GM11168 (cell line): ENCODE data around the gene CCDC141.

Source experiments
- in situ Hi-C: fragments of 300-500 bp; cut with MboI; formaldehyde crosslinking; loops from one replicate; pipeline ENCODE4 v1.12.0; 2022; ENCODE audit warnings: low sequenced_read_pairs; ENCODE audit not compliant: unreplicated experiment

Gene CCDC141

DNA sequence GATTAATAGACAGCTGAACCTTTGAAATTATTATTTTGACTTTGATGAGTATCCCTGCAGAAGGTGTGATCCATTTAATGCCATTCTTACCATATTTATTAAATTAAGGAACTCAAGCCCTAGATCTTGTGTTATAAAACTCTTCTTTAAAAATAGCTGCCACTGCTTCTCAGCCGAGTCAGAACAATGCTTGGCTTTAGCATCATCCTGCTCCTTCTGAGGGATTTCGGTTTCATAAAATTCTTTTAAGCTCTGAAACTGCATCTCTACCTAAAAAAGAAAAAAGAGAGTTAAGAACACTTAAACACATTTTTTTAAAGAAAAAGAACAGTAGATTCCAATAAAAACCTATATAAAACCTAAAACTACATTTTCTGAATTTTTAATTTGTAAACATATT, 172.1 kb downstream of the CCDC141 start:
- in situ Hi-C loops: no loop called here

DNA sequence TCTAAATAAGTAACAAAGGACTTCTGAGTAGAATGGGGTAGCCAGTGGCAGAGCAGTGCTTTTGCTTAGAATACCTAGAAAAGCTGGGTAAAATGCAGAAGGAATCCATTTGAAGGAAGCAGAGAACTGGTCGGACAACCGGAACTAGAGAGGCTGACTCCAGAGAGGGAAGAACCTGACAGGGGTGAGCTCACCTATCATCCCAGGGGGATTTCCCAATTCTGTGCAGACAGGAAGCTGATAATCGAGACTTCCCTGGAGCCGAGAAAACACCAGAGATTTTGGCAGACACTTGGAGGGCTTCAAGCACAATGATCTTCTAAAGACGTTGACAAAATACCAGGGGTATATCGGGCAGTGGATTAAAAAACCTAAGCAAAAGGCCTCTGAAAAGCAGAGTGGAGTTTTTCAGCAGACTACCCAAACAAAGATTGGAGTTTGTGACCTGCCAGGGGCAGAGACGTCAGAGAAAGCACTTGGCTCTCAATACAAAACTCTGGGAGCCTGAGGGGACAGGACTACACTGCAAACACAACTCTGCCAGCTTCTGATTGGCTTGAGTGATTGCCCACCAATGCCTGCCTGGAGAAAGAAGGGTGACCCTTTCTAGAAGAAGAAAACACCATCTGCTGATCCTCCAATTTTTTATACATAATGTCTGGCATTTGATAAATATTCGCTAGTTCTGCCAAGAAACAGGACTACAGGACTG, 175.3 kb downstream of the CCDC141 start:
- in situ Hi-C loops: no loop called here

DNA sequence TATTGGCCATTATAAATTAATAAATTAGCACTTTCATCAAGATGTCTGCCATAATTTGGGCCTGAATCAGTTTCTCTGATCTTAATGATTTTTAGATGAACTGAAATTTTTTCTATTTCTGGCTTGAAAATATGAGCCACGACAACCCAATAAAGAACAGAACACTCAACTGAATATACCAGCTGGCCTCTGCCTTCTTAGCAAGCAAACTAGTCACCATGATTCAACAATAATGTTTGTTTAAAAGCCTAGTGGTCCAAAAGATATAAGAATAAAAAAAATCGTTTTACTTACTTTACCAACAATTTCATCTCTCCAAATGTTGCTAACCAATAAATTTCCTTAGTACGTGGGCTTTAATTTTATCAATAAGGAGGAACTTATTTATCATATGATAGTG, 176.0 kb downstream of the CCDC141 start:
- in situ Hi-C loops: no loop called here

DNA sequence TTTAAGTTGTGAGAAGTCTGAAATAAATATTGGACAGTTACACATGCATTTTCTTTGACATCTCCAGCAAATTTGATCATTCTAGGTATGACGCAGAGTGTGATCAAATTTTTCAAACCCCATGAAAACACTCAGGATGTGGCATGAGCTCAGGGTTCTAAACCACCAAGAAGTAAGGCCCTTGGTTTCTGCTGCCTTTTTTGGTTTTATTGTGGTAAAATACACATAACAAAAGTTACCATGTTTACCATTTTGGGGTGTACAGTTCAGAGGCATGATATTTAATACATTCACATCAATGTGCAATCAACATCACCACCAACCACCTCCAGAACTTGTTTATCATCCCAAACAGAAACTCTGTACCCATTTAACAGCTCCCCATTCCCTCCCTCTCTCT, 178.4 kb downstream of the CCDC141 start:
- in situ Hi-C loops: no loop called here

DNA sequence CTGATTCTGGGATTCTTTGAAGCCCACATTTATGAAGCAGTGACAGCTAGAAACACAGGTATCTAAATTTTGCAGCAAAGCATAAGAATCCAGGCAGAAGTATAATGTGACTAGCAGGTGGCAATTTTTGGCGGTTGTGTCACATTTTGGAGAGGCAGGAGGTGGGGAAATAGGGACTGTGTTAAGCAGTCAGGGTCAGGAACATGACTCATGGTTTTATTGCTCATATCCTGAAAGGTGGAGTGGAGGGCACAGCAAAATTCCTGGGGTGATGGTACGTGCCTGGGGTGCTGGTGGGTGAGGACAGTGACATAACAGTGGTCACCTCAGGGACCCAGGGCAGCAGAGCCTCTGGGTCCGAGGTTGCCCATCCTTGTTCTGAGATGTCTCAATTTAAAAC, 179.2 kb downstream of the CCDC141 start:
- in situ Hi-C loops: no loop called here

DNA sequence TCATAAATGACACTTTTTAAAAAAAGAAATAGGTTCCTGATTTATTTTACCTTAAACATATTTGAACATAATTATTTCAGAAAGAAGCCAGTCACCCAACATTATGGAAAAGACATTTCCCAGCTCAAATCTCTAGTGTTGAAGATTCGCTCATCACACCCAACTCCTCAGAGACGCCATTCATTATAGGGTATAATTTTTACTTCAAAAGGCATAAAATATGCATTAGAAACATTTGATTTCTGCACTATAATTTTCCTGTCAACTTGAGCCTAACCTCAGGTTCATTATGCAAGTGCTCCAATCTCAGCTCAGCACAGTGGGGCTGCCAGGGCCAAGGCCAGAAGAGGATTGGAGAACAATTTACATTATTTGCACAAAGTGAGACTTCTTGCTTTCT, 183.9 kb downstream of the CCDC141 start:
- in situ Hi-C loops: no loop called here

DNA sequence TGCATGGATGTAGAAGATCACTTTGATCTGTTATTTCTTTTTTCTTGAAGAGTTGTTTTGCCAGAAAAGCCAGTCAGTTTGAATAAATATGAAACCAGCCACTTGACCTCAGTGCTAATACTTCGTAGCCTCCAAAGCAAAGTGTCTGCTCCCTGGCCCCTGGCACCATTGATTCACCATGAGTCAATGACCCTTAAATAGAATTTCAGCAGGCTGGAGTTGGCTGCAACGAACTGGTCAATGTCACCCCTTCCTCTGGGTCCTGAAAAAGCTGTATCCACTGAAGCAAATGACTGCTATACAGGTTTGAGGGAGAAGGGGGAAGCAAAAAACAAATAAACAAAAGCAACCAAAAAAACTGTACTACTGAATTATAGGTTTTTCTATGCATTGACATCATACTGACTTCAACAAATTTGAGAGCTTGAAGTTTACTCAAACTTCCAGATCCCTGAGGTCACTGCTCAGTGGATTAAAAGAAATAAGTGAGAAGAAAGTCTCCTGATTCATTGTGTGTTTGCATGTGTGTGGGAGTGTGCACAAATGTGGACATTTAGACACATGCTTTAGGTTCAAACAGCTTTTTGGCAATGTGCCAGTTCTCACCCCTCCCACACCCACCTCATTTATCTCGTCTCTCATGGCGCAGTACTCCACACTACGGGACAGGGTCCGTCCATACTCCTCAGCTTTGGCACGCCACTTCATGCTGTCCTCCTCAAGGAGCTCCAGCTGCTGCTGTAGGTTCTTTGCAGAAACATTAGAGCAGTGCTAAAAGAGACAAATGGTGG, 184.6 kb downstream of the CCDC141 start:
- in situ Hi-C loops: no loop called here

DNA sequence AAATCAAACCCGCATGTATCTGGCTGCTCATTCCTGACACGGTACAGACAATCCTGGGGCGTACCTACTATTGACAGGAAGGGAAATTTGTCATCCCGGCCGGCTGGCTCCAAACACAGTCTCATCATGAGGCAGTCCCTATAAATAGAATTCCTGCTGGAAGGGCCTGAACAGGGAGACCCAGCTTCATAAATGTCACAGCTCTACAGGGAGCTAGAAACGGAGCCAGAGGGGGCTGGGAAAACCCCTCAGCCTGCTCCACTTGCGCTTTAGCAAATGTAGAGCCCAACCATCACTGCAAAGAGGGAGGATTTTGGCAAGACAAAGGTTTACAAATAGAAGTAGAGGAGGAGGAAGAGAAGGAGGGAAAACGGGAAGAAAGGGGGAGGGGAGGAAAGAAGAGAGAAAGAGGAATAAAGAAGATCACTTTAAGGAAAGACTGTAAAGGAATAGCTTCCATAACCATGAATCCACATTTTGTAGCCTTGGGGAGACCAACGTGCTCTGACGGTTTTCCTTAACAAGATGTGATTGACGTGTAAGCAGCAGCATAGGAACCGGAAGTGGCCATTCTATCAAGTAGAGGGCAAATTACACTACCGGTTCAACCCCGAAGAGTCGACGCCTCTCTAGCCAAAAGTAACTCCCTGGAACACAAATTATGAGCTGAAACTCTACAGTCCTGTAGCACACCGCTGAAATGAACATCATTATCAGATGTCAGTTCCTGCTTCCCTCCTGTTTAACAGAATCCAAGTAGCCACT, 185.9 kb downstream of the CCDC141 start:
- in situ Hi-C loops: no loop called here

DNA sequence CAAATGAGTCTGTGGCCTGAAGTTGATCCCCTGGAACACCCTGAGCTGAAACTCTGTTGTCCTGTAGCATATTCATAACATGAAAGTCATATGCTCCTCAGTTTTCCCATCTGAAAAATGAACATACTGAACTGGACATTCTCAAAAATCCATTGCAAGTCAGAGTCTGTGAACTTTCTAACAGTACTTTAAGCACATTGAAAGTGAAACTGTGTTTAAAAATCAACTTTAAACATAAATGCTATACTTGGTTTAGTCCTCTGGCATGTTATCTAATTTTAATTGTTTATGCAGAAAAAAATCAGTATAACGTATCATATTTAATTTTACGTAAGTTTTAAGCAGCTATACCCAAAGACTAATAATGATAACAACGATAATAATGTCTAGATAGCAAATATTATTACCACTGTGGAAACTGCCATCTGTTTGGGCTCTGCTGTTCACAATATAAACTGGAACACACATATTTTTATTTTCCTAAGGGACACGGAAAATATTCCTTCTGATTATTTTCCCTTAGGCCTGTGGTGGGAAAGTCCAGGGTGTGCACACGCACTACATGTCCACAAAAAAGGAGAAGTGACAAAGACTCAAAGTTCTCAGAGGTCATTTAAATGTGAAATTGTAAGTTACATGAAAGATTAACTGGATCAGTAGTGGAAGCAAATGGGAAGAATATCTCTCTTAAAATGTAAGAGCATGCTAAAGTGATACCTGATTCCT, 186.6 kb downstream of the CCDC141 start:
- in situ Hi-C loops: no loop called here

DNA sequence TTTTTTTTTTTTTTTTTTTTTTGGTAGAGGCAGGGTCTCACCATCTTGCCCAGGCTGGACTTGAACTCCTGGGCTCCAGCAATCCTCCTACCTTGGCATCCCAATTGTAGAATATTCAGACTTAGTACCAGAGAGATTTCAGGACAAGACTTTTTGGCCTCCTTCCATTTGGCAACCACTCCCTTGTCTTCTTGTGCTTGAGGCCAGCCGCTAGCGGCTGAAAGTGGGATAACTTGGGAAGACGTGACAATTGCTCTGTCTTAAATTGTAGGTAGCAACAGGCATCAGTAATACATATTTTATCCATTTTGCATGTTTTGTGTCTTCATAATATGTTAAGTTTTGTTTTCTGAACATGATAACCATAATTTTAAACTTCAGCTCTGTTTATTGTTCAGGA, 189.4 kb downstream of the CCDC141 start:
- in situ Hi-C loops: no loop called here

DNA sequence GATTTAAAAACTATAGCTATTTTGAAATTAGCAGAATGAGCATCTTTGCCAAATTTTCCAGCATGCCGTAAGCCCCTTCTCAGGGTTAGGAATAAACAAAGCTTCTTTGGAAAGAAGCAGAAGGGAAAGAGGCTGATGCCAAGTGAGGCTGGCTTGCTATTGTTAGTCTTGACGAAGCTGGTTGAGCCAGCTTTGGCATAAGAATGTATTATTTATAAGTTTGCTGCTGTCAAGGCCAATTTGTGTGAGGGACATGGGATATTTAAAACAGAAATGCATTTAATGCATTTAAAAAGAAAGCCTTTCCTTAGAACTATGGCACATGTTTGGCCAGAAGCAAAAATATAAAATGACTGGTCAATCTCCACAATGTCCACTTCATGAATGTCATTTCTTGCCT, 190.2 kb downstream of the CCDC141 start:
- in situ Hi-C loops: no loop called here

DNA sequence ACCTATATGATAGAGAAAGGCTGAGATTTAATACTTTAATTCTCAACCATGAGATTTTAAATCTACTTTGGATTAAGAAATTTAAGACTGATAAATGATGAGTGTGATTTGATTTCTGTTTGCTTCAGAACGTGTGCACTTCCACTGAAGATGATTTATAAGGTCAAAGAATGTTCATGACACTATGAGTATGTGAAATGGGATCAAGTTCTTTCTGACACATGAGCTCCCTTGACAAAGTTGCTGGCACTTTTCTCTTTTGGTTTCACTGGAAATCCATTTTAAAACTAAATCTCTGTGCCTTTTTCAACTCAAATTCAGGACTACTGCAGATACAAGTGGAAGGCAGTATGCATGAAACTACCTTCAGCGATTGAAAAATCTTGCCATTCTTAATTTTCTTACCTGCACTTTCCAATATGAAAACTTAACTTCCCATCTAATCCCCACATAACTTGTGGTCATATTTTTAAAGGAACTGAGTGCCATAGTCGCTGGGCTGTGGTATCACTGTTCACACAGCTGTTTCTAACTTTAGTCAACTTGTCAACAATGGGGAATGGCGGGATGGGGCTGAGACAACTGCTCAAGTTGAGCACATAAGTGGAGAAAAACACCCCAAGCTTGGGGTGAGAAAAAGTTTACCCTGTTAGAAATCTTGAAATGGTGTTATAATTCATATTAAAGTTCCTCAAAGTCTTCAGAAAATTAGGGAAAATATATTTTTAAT, 190.9 kb downstream of the CCDC141 start:
- in situ Hi-C loops: no loop called here

DNA sequence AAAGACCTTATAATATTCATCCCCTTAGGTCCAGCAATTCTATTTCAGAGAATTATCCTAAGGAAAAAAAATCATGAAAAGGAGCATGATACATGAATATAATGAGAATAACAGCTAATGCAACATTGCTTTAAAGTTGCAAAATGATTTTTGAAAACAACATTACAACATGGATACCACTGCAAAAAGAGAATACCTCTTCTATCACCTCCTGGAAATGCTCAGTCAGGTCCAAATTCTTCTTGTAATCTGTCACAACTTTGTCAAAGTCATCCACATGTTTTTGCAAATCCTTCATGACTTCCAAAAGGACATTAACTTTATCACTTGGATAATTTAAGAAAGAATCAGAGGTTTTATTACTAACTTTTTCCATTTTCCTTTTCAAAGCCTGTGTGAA, 194.8 kb downstream of the CCDC141 start:
- in situ Hi-C loops: no loop called here

DNA sequence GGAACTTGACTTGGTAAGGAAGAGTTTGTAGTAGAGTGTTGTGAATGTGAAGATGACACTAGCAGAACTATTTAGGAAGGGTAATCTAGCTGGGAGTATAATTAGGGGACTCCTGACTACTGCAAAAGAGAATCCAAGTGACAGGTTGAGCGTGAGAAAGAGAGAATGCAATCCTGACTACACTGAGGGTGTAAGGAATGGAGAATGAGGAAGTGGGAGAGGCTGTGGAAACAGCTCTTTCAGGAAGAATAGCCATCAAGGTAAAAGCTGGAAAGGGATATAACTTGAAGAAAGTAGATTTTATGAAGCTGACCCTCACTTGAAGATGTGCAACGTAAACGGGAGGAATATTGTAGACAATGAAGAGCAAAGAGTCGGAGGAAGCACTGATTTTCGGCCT, 201.6 kb downstream of the CCDC141 start:
- in situ Hi-C loops: no loop called here

DNA sequence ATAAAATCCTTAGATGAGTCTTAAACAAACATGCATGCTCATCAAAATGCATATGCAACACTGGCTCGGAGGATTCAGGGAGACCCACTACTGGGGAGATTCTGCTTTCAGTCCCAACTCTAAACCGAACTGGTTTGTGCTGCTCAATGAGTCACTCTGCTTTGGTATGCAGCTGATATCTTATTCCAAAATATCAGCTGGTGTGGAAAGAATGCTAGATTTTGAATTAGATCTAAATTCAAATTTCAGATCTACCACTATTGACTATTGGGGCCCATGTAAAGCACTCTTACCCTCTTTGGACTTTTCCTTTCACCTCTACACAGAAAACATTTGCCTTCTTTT, 203.5 kb downstream of the CCDC141 start:
- in situ Hi-C loops: no loop called here

DNA sequence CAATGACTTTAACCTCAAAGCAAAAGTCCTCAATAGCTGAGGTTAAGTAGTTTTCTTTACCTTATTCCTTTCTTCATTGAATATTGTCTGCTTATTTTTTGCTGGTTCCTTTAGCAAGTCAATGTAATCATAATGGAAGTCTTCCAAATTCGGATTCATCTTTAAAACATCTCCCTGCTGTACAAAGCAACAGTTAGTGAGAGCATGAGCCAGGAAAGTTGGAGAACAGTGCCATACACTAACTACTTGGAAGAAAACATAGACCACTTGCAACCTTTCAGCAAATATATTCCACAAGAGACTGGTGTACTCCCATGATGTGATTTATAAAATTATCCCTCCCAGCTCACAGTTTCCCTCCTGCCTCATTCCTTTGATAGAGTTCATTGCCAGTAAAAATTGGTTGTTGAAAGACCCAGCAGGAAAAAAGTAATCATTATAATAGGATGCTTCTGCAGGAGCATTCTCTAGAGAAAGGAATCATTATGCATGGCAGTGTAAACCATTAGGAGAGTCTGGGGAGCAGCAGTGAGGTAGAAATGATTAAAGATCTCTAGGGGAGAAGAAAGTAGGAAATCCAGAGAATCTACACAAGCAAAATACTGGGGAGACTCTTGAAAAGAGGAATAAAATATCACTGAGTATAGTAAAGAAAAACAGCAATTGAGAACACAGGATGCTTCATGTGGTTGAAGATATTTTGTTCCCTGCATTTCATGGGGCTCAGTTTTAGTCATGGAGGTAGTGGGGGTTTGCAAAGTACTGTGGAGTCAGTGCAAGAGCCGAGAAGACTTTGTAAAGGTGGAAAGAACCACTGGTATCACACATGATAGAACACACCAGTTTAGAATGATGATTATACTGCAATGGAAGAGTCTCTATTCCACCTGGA, 204.1 kb downstream of the CCDC141 start:
- in situ Hi-C loops: no loop called here

DNA sequence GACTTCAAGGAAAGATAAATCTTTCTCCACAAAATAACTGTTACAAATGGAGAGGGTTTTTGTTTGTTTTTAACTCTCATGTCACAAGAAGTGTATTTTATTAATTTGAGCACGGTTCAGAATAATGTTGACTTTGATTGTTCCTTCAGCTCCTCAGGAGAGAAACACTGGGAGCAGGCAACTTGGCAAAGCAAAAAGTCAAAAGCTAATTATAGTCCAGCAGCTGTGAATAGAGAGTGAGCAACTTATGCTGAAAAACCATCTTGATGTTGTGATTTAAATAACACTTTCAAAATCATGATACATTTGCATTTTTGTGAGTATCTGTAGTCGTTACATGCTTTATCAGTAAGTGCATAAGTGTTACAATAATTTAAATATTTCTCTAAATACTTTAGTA, 205.2 kb downstream of the CCDC141 start:
- in situ Hi-C loops: no loop called here

DNA sequence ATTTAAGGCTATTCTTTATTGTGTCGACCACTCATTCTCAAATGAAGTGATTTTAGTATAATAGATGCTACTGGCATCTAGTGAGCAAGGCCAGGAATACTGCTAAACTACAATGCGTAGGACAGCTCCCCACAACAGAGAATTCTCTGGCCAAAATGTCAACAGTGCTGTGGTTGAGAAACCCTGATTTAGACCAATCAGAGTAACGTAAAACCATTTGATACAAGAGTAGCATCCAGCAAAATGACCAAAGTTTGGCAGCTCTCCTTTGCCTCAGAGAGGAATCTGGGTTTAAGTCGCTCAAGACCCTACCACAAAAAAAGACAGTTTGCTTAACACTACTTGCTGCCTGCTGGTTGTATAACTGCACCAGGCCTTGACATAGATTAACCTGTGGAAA, 205.7 kb downstream of the CCDC141 start:
- in situ Hi-C loops: no loop called here

DNA sequence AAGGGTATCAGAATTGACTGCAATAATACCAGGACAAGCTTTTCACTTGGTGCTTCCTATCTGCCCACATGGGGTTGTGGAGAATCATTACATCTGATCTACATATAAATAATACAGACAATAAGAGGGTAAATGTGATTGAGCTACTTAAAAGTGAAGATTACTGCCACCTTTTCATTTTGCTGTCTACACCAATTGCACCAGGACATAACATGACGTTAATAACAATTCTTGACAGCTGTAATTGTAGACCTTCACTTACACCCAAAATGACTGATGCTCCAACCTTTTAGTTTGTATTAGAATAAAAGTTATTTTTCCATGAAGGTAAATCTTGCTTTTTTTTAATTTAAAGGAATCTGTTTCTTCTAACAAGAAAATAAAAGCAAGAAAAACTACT, 206.2 kb downstream of the CCDC141 start:
- in situ Hi-C loops: no loop called here
